ENCODE data around the gene GTF2A2. TPM values are rescaled to one million over a fixed set of nuclear protein-coding genes. Genes with fewer than 3 reads are reported as not detected.

GTF2A2 gene
- total RNA-seq, 1 donor = 39.3 TPM

- H3K4me3 ChIP-seq (ENCODE audit: low read depth, low read length) = no peak overlapping the region
- TF ChIP-seq CTCF (IDR thresholded peaks at IDR 0.05; ENCODE audit: insufficient read depth, low read depth, low read length) = no peak
- no peak for DNase-seq (ENCODE audit: low read depth)
Measured at GRCh38 chr15:59686389-59686788, 29.1 kb upstream of the GTF2A2 start.

GRCh38 chr15:59685737-59686297 is 28.5 kb upstream of the GTF2A2 start:
- no peak for TF ChIP-seq CTCF (IDR thresholded peaks at IDR 0.05; ENCODE audit: insufficient read depth, low read depth, low read length)

GRCh38 chr15:59680870-59681269 is 23.6 kb upstream of the GTF2A2 start:
- TF ChIP-seq CTCF (IDR thresholded peaks at IDR 0.05; ENCODE audit: insufficient read depth, low read depth, low read length) = no peak
- H3K4me3 ChIP-seq (ENCODE audit: low read depth, low read length) = no peak overlapping the region
- DNase-seq (ENCODE audit: low read depth) = no peak

More at GRCh38 chr15:59685737-59686297, 28.5 kb upstream of the GTF2A2 start:
- H3K4me3 ChIP-seq (ENCODE audit: low read depth, low read length) = no peak overlapping the region
- DNase-seq (ENCODE audit: low read depth) = peak; percentile 58

- TF ChIP-seq CTCF (IDR thresholded peaks at IDR 0.05; ENCODE audit: insufficient read depth, low read depth, low read length) = no peak
Measured at GRCh38 chr15:59680346-59680745, 23.0 kb upstream of the GTF2A2 start.

GRCh38 chr15:59678620-59679019 is 21.3 kb upstream of the GTF2A2 start:
- no peak for TF ChIP-seq CTCF (IDR thresholded peaks at IDR 0.05; ENCODE audit: insufficient read depth, low read depth, low read length)
- DNase-seq (ENCODE audit: low read depth) = no peak
- H3K4me3 ChIP-seq (ENCODE audit: low read depth, low read length) = no peak overlapping the region

More at GRCh38 chr15:59680346-59680745, 23.0 kb upstream of the GTF2A2 start:
- no peak overlapping the region for H3K4me3 ChIP-seq (ENCODE audit: low read depth, low read length)
- no peak for DNase-seq (ENCODE audit: low read depth)

GRCh38 chr15:59678172-59678571 is 20.9 kb upstream of the GTF2A2 start:
- no peak for DNase-seq (ENCODE audit: low read depth)
- TF ChIP-seq CTCF (IDR thresholded peaks at IDR 0.05; ENCODE audit: insufficient read depth, low read depth, low read length) = no peak
- no peak overlapping the region for H3K4me3 ChIP-seq (ENCODE audit: low read depth, low read length)

GRCh38 chr15:59676565-59676964 is 19.2 kb upstream of the GTF2A2 start:
- H3K4me3 ChIP-seq (ENCODE audit: low read depth, low read length) = no peak overlapping the region
- TF ChIP-seq CTCF (IDR thresholded peaks at IDR 0.05; ENCODE audit: insufficient read depth, low read depth, low read length) = no peak
- DNase-seq (ENCODE audit: low read depth) = no peak

Data from fibroblast of villous mesenchyme (primary cell).